GM12878 (cell line): ENCODE results near the gene ZNF618. TPM values are rescaled to one million over a fixed set of nuclear protein-coding genes. Genes with fewer than 3 reads are reported as not detected.

Source experiments
- ATAC-seq: fragments of 200-7000 bp; cut with Tn5 transposase; 3 replicates; pipeline ENCODE4 v1.9.1; 2020; ENCODE audit warnings: mild to moderate bottlenecking, moderate library complexity
- BruUV-seq: library from RNA; stranded (reverse); fragments of 400-500 nt; replicated peaks from 2 replicates; lab custom pipeline; 2021; lab: Mats Ljungman, UMichigan
- CTCF ChIA-PET: fragments of 300-600 bp; sonication (Branson Sonifier 250); formaldehyde crosslinking; extraction: SDS; loops from one replicate; lab custom pipeline; 2021; ENCODE audit warnings: inconsistent platforms; lab: Yijun Ruan, JAX
- POLR2A ChIA-PET: fragments of 350-600 bp; formaldehyde crosslinking; extraction: SDS; loops from one replicate; lab custom pipeline; 2021; ENCODE audit warnings: inconsistent platforms; lab: Charles Lee
- RAD21 ChIA-PET: fragments of 300-600 bp; sonication (Branson Sonifier 250); formaldehyde crosslinking; loops from one replicate; lab custom pipeline; 2023; ENCODE audit warnings: antibody characterized with exemption; ENCODE audit not compliant: unreplicated experiment; lab: Charles Lee
- SMC1A ChIA-PET: fragments of 300-600 bp; sonication (Branson Sonifier 250); formaldehyde crosslinking; loops from one replicate; lab custom pipeline; 2023; ENCODE audit not compliant: unreplicated experiment, uncharacterized antibody; lab: Charles Lee
- DNase-seq: peaks from one replicate; pipeline ENCODE4 v3.0.0-alpha.2; 2011; ENCODE audit warnings: low read depth, low spot score
- FAIRE-seq: peaks from 3 replicates; lab custom pipeline; 2011; peaks lifted over from hg19 to GRCh38; lab: Jason Lieb, UNC
- H2AFZ ChIP-seq: 2 replicates; pipeline ENCODE4 v1.6.0; 2011; ENCODE audit warnings: low read depth, low read length, control low read depth; ENCODE audit not compliant: control insufficient read depth
- H3K27ac ChIP-seq: 2 replicates; pipeline ENCODE4 v1.5.1; 2011; ENCODE audit warnings: control low read depth; ENCODE audit not compliant: control insufficient read depth, insufficient read depth
- H3K27me3 ChIP-seq, 2 experiments: replicated peaks in 1 of 2; 2 replicates each; pipeline versions ENCODE4 v1.6.0 to v1.6.1; 2011; ENCODE audit warnings: low read length in 1 of 2; ENCODE audit not compliant: control insufficient read depth in 2 of 2, insufficient read depth in 2 of 2
- H3K36me3 ChIP-seq, 2 experiments: 2 replicates each; pipeline ENCODE4 v1.5.1; 2011; ENCODE audit warnings: low read length in 1 of 2; ENCODE audit not compliant: control insufficient read depth in 2 of 2, insufficient read depth in 2 of 2
- H3K4me1 ChIP-seq: 2 replicates; pipeline ENCODE4 v1.6.1; 2011; ENCODE audit warnings: mild to moderate bottlenecking, low read length, moderate library complexity, mixed read lengths; ENCODE audit not compliant: control insufficient read depth, insufficient read depth
- H3K4me2 ChIP-seq: 2 replicates; pipeline ENCODE4 v1.6.0; 2011; ENCODE audit warnings: control low read depth; ENCODE audit not compliant: control insufficient read depth, insufficient read depth
- H3K4me3 ChIP-seq: fragments of 200-600 bp; sonication (generic); 2 replicates; pipeline ENCODE4 v1.5.1; 2016
- H3K79me2 ChIP-seq: 2 replicates; pipeline ENCODE4 v1.6.0; 2011; ENCODE audit warnings: low read length; ENCODE audit not compliant: control insufficient read depth, insufficient read depth
- H3K9ac ChIP-seq: 2 replicates; pipeline ENCODE4 v1.8.0; 2011; ENCODE audit warnings: low read length, control low read depth, mixed read lengths; ENCODE audit not compliant: control insufficient read depth, insufficient read depth
- H3K9me3 ChIP-seq: replicated peaks from 3 replicates; pipeline ENCODE4 v1.5.1; 2011; ENCODE audit warnings: mild to moderate bottlenecking, low read length; ENCODE audit not compliant: control insufficient read depth, insufficient read depth
- H4K20me1 ChIP-seq: 2 replicates; pipeline ENCODE4 v1.6.0; 2011; ENCODE audit not compliant: control insufficient read depth, insufficient read depth
- CHD4 ChIP-seq: fragments of 200-600 bp; sonication (generic); IDR thresholded peaks from 2 replicates; pipeline ENCODE4 v1.6.1; 2016; ENCODE audit warnings: mild to moderate bottlenecking
- PAX8 ChIP-seq: fragments of 450-650 bp; IDR thresholded peaks from 2 replicates; pipeline ENCODE4 v1.6.1; 2017; ENCODE audit warnings: mild to moderate bottlenecking, moderate library complexity
- RBBP5 ChIP-seq: fragments of 200-600 bp; sonication (generic); conservative IDR thresholded peaks from 2 replicates; pipeline ENCODE4 v1.6.1; 2016
- ZNF384 ChIP-seq: IDR thresholded peaks from 2 replicates; pipeline ENCODE4 v1.6.1; 2012; ENCODE audit warnings: low read depth, mild to moderate bottlenecking, low read length, improper control_type of control experiment, borderline replicate concordance
- WGBS: methylation state at CpG from one replicate; pipeline ENCODE4 v1.1.6; 2016; ENCODE audit warnings: low lambda C conversion rate; ENCODE audit not compliant: insufficient replicate concordance, insufficient coverage; ENCODE audit errors: missing lambda C conversion rate; 5-methylcytosine and 5-hydroxymethylcytosine counted together
- in situ Hi-C: fragments of 300-500 bp; cut with MboI; formaldehyde crosslinking; loops from 9 replicates; pipeline ENCODE4 v1.14.3; 2018; ENCODE audit warnings: mixed read lengths
- intact Hi-C: fragments of 100-400 bp; cut with micrococcal nuclease; formaldehyde crosslinking; loops from one replicate; pipeline ENCODE4 v1.14.2; 2022; ENCODE audit not compliant: unreplicated experiment
- polyA plus RNA-seq, 11 experiments: library from polyadenylated mRNA; depleted of rRNA in 4 of 11; unstranded in 6 of 11; stranded (reverse) in 5 of 11; fragments of >200 nt; fragmentation: Nextera tagmentation in 4 of 11; fragmentation: Illumina TruSeq in 1 of 11; extraction: Ambion mirVana in 4 of 11; extraction: Trizol in 1 of 11; gene quantifications; 1 replicate in 1 of 11; 2 replicates in 10 of 11; pipeline versions ENCODE4 v1.2.1 to v1.2.3, GENCODE V29; 2011 to 2016; ENCODE audit warnings: inconsistent platforms in 2 of 11, missing spikeins in 2 of 11, low read depth in 1 of 11
- total RNA-seq, 4 experiments: library from RNA; depleted of rRNA in 3 of 4; stranded (reverse); fragments of >200 nt in 3 of 4; fragmentation: Illumina TruSeq in 1 of 4; extraction: Trizol in 1 of 4; gene quantifications; 2 replicates each; pipeline versions ENCODE4 v1.2.1 to v1.2.3, GENCODE V29; 2013 to 2021
- TF ChIP-seq, protein P1 (sequence below): fragments of 450-650 bp; IDR thresholded peaks from 2 replicates; pipeline ENCODE4 v1.6.1; 2017; ENCODE audit warnings: mild to moderate bottlenecking, moderate library complexity

Gene ZNF618
- total and polyA plus RNA-seq, 10 of the 15 experiments (the other 5 are each of a cell fraction or from before 2014, with no cell fraction given): 0.01 to 0.24 (median 0.06) TPM; not detected in 2

DNA sequence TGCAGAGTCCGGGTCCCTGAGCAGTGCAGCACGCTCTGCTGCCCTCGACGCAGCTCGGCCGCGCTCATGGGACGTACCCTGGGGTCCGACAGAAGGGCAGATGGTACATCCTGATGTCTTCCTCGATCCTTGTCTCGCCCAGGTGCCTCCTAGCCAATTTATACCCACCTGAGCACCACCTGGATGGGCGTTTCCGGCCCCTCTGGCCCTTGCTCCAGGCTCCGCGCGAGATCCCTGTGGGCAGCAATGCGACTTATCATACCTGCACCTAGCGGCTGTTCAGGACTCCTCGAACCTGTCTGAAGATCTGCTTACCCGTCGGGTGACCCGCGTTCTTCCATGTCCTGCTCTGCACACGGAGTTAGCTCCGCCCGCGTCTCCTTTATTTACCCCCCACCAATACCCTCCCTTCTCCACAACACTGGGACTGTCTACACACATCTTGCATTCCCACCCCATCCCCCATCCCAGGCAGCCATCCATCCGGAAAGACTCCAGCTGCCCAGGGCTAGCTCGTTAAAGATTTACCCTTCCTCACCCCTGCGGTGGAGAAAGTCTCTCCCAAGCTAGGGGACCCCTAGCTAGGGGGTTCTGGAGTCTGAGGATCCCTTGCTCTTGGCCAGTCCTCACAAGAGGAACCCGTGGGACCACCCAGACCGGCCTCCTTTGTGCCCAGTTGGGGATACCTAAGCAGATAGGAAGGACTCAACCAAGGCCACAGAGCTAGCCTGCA lies 223.0 kb downstream of the ZNF618 start, which contains the start of gene KIF12:
KIF12 (minus strand) TSS at position 357 of the 733 bp plus-strand sequence; CDS start at position 341, 16 bp downstream.
- POLR2A ChIA-PET: no interaction called here
- 72% methylated on average over 30 of the region's 32 CpGs for WGBS

DNA sequence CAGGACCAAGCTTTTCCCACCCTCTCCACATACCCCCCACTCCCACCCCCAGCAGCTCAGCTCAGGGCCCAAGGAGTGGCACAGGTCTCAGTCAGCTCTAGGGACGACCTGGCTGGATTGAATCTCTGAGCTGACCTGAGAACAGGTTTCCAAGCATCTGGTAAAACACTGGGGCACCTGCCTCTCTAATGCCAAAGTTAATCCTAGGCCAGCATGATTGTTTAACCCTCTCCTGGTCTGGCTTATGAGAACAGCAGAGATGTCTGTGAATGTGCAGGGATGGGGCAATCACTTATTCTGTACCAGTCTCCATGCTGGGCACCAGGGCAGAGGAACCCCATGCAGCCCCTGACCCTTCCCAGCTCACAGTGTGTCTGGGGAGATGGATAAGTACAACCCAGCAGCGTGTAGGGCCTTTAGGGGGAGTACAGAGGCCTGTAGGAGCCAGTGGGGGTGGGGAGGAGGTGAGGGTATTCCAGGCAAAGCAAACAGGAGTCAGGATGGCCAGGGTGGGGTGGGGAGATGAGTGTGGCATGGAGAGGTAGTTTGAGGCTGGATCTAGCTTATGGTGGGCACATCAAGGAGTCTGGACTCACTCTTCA lies 223.7 kb downstream of the ZNF618 start:
- H3K4me2 ChIP-seq: no peak overlapping the region
- ATAC-seq (no peak), FAIRE-seq (no peak), DNase-seq (no peak)
- H3K79me2 ChIP-seq: no peaks in the 10 kb centered on the region
- intact Hi-C loops: no loop called here
- POLR2A ChIA-PET: no interaction called here
- SMC1A ChIA-PET: interaction anchor here (0.9 kb wide), 1 partner anchor 9 kb away, joined by 3 read pairs; no protein-coding TSS in a partner anchor
- H2AFZ ChIP-seq: no peak overlapping the region
- no peak overlapping the region for H3K27ac ChIP-seq
- H4K20me1 ChIP-seq: no peaks in the 10 kb centered on the region
- RAD21 ChIA-PET: no interaction called here
- no peaks in the 10 kb centered on the region for H3K4me1 ChIP-seq
- no peaks in the 10 kb centered on the region; a peak in 2 of 4 replicates for H3K27me3 ChIP-seq
- CTCF ChIA-PET: interaction anchor here (1.1 to 2.0 kb wide), 2 partner anchors 16 to 191 kb away, joined by 3 to 4 read pairs; no protein-coding TSS in a partner anchor
- H3K9me3 ChIP-seq: no peaks in the 10 kb centered on the region
- BruUV-seq: no TSS peak
- H3K4me3 ChIP-seq: no peak overlapping the region
- H3K9ac ChIP-seq: no peak overlapping the region
- in situ Hi-C loops: loop anchor here (25.0 kb wide), 1 partner anchor 188 kb away; no protein-coding TSS in a partner anchor
- H3K36me3 ChIP-seq: no peaks in the 10 kb centered on the region
- TF ChIP-seq CHD4 (no peak), RBBP5 (no peak)
- TF ChIP-seq, protein P1, sequence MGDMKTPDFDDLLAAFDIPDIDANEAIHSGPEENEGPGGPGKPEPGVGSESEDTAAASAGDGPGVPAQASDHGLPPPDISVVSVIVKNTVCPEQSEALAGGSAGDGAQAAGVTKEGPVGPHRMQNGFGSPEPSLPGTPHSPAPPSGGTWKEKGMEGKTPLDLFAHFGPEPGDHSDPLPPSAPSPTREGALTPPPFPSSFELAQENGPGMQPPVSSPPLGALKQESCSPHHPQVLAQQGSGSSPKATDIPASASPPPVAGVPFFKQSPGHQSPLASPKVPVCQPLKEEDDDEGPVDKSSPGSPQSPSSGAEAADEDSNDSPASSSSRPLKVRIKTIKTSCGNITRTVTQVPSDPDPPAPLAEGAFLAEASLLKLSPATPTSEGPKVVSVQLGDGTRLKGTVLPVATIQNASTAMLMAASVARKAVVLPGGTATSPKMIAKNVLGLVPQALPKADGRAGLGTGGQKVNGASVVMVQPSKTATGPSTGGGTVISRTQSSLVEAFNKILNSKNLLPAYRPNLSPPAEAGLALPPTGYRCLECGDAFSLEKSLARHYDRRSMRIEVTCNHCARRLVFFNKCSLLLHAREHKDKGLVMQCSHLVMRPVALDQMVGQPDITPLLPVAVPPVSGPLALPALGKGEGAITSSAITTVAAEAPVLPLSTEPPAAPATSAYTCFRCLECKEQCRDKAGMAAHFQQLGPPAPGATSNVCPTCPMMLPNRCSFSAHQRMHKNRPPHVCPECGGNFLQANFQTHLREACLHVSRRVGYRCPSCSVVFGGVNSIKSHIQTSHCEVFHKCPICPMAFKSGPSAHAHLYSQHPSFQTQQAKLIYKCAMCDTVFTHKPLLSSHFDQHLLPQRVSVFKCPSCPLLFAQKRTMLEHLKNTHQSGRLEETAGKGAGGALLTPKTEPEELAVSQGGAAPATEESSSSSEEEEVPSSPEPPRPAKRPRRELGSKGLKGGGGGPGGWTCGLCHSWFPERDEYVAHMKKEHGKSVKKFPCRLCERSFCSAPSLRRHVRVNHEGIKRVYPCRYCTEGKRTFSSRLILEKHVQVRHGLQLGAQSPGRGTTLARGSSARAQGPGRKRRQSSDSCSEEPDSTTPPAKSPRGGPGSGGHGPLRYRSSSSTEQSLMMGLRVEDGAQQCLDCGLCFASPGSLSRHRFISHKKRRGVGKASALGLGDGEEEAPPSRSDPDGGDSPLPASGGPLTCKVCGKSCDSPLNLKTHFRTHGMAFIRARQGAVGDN: no peak
- WGBS: 0% methylated on average over 2 of the region's 2 CpGs

More for the DNA sequence above, 223.0 kb downstream of the ZNF618 start, which contains the start of gene KIF12:
- CTCF ChIA-PET: interaction anchor here (1.1 to 2.0 kb wide), 2 partner anchors 15 to 192 kb away, joined by 3 to 4 read pairs; no protein-coding TSS in a partner anchor
- DNase-seq (no peak), ATAC-seq (no peak), FAIRE-seq (no peak)
- Histone ChIP-seq H3K4me1 (no peaks in the 10 kb centered on the region), H2AFZ (no peak within 1 kb of the TSS), H3K27ac (no peak within 1 kb of the TSS), H3K4me2 (no peak within 1 kb of the TSS), H3K36me3 (no peaks in the 10 kb centered on the region), H3K79me2 (no peaks in the 10 kb centered on the region), H3K9ac (no peak within 1 kb of the TSS), H3K9me3 (no peaks in the 10 kb centered on the region), H3K4me3 (no peak within 1 kb of the TSS), H3K27me3 (no peaks in the 10 kb centered on the region; a peak in 2 of 4 replicates), H4K20me1 (no peaks in the 10 kb centered on the region)
- intact Hi-C loops: no loop called here
- TF ChIP-seq ZNF384: no peak
- no peak for TF ChIP-seq PAX8
- RAD21 ChIA-PET: no interaction called here
- no TSS peak for BruUV-seq
- in situ Hi-C loops: loop anchor here (25.0 kb wide), 1 partner anchor 188 kb away; no protein-coding TSS in a partner anchor
- SMC1A ChIA-PET: interaction anchor here (0.9 kb wide), 1 partner anchor 10 kb away, joined by 3 read pairs; no protein-coding TSS in a partner anchor
